GM06990 (cell line): ENCODE results near the gene NPHP4.

ENCODE experiments used
- DNase-seq: peaks from one replicate; pipeline ENCODE4 v3.0.0-alpha.2; 2011; ENCODE audit not compliant: insufficient read length; ENCODE audit errors: extremely low read depth
- H3K27me3 ChIP-seq: replicated peaks from 2 replicates; pipeline ENCODE4 v1.6.0; 2011; ENCODE audit warnings: low read length; ENCODE audit not compliant: control insufficient read depth, insufficient read depth
- H3K36me3 ChIP-seq: 2 replicates; pipeline ENCODE4 v1.5.1; 2011; ENCODE audit warnings: low read length; ENCODE audit not compliant: control insufficient read depth, insufficient read depth
- H3K4me3 ChIP-seq: replicated peaks from 2 replicates; pipeline ENCODE4 v1.5.1; 2011; ENCODE audit warnings: low read depth, mild to moderate bottlenecking, control low read depth, low read length
- TF ChIP-seq, protein P1 (sequence below): IDR thresholded peaks from 2 replicates; pipeline ENCODE4 v1.5.1; 2011; ENCODE audit warnings: low read length, control low read depth, mild to moderate bottlenecking, inconsistent platforms; ENCODE audit not compliant: insufficient read depth, poor library complexity, severe bottlenecking

Gene NPHP4

GRCh38 chr1:5916572-5917280, 75.5 kb downstream of the NPHP4 start:
- TF ChIP-seq, protein P1, sequence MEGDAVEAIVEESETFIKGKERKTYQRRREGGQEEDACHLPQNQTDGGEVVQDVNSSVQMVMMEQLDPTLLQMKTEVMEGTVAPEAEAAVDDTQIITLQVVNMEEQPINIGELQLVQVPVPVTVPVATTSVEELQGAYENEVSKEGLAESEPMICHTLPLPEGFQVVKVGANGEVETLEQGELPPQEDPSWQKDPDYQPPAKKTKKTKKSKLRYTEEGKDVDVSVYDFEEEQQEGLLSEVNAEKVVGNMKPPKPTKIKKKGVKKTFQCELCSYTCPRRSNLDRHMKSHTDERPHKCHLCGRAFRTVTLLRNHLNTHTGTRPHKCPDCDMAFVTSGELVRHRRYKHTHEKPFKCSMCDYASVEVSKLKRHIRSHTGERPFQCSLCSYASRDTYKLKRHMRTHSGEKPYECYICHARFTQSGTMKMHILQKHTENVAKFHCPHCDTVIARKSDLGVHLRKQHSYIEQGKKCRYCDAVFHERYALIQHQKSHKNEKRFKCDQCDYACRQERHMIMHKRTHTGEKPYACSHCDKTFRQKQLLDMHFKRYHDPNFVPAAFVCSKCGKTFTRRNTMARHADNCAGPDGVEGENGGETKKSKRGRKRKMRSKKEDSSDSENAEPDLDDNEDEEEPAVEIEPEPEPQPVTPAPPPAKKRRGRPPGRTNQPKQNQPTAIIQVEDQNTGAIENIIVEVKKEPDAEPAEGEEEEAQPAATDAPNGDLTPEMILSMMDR, result no peak
- Histone ChIP-seq H3K27me3 (no peaks in the 10 kb centered on the region), H3K36me3 (no peaks in the 10 kb centered on the region; the same call in 1 of the 2 replicates), H3K4me3 (no peak overlapping the region)
- no peak for DNase-seq

- TF ChIP-seq, protein P1, result peak; percentile 80
- Histone ChIP-seq H3K36me3 (no peaks in the 10 kb centered on the region; the same call in 1 of the 2 replicates), H3K4me3 (no peak overlapping the region), H3K27me3 (no peaks in the 10 kb centered on the region)
- DNase-seq, result no peak
Observed at GRCh38 chr1:5915587-5916571, 76.3 kb downstream of the NPHP4 start.

GRCh38 chr1:5914676-5915365, 77.4 kb downstream of the NPHP4 start:
- no peaks in the 10 kb centered on the region; the same call in 1 of the 2 replicates for H3K36me3 ChIP-seq
- TF ChIP-seq, protein P1, result no peak
- no peaks in the 10 kb centered on the region for H3K27me3 ChIP-seq
- DNase-seq, result no peak
- H3K4me3 ChIP-seq, result no peak overlapping the region

DNA sequence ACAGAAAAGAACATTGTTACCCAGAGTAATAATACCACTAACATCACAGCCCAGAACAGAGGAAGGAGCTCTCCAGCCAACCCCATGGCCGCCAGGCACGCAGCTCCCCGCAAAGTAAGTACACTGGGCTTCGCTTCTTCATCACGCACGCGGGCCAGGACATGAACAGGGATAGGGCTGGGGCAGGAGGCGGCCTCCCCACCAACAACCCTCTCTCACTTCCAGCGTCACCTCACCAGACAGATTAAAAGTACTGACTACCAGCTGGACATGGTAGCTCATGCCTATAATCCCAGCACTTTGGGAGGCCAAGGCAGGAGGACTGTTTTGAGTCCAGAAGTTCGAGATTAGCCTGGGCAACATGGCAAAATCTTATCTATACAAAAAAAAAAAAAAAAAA, 78.3 kb downstream of the NPHP4 start:
- TF ChIP-seq, protein P1, result no peak
- Histone ChIP-seq H3K36me3 (no peaks in the 10 kb centered on the region; the same call in 1 of the 2 replicates), H3K27me3 (no peaks in the 10 kb centered on the region), H3K4me3 (no peak overlapping the region)
- no peak for DNase-seq

- Histone ChIP-seq H3K36me3 (no peaks in the 10 kb centered on the region; the same call in 1 of the 2 replicates), H3K4me3 (no peak overlapping the region), H3K27me3 (no peaks in the 10 kb centered on the region)
- no peak for DNase-seq
- TF ChIP-seq, protein P1, result no peak
Observed at GRCh38 chr1:5913078-5913845, 79.0 kb downstream of the NPHP4 start.
